ENCODE data around the gene OR1J1.

DNA sequence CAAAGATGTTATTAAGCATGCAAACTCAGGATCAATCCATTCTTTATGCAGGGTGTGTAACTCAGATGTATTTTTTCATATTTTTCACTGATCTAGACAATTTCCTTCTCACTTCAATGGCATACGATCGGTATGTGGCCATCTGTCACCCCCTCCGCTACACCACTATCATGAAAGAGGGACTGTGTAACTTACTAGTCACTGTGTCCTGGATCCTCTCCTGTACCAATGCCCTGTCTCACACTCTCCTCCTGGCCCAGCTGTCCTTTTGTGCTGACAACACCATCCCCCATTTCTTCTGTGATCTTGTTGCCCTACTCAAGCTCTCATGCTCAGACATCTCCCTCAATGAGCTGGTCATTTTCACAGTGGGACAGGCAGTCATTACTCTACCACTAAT, 41.6 kb upstream of the OR1J1 start:
- TF ChIP-seq PKNOX1 (IDR thresholded peaks at IDR 0.05) (no peak), LEF1 (IDR thresholded peaks at IDR 0.05; ENCODE audit: borderline replicate concordance) (no peak), BHLHE40 (IDR thresholded peaks at IDR 0.05; ENCODE audit: borderline replicate concordance) (no peak), SUZ12 (IDR thresholded peaks at IDR 0.05) (no peak), SP1 (IDR thresholded peaks at IDR 0.05) (no peak)
